GM10248 (cell line): ENCODE measurements around the gene GFI1.

Experiments used
- CTCF ChIA-PET: fragments of 300-600 bp; sonication (Branson Sonifier 250); formaldehyde crosslinking; extraction: SDS; loops from one replicate; lab custom pipeline; 2021; ENCODE audit warnings: antibody characterized with exemption; lab: Yijun Ruan, JAX
- POLR2A ChIA-PET: fragments of 350-650 bp; sonication (Branson Sonifier 250); formaldehyde crosslinking; extraction: SDS; loops from one replicate; lab custom pipeline; 2020; ENCODE audit warnings: antibody characterized with exemption; lab: Yijun Ruan, JAX
- DNase-seq: peaks from one replicate; pipeline ENCODE4 v3.0.0; 2012; ENCODE audit errors: extremely low spot score
- TF ChIP-seq, protein P1 (sequence below): IDR thresholded peaks from 2 replicates; pipeline ENCODE4 v1.5.1; 2012; ENCODE audit warnings: mild to moderate bottlenecking, low read depth; ENCODE audit errors: extremely low read depth, missing control alignments, control extremely low read depth

The GFI1 gene

DNA sequence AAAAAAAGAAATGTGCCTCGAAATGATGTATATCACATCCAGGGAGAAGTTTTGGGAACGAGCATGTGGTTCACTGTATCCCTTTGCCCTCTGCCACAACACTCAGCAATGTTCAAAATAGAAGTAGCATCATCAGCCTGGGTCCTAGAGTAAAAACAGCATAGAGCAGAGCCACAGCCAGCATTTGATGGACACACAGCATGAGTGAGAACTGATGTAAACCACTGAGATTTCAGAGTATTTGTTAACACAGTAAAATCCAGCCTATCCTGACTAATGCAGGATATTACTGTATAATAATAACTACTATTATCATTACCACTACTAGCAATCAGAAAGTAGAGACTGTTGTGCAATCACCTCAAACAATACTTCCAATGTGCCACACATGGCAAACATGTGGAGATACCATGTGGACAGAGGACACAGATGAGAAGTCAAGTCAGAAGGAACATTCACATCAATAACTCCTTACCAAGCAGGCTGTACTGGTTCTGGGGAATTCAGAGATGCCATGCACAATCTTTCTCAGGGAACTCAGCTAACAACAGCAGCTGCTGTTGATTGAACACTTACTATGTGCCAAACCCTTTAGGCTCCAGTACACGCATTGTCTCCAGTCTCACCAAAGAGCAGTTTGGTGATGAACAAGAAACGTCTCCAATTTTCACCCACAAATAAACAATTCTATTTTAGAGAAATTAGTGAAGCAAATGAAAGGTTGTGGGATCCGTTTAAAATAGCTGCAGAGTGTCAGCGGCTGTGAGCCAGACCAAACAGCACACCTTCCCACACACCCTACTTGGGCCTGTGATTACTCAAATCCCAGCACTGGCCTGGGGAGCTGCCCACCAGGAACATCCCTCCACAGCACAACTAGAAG, 16.6 kb upstream of the GFI1 start:
- POLR2A ChIA-PET, result interaction anchor here (0.5 to 0.6 kb wide), 2 partner anchors 20 to 152 kb away, joined by 4 to 6 read pairs; no protein-coding TSS in a partner anchor
- CTCF ChIA-PET, result interaction anchor here (2.1 to 3.0 kb wide), 2 partner anchors 16 to 19 kb away, joined by 10 read pairs; partner anchors contain the start of gene GFI1
- DNase-seq, result peak; percentile 23
- TF ChIP-seq, protein P1, sequence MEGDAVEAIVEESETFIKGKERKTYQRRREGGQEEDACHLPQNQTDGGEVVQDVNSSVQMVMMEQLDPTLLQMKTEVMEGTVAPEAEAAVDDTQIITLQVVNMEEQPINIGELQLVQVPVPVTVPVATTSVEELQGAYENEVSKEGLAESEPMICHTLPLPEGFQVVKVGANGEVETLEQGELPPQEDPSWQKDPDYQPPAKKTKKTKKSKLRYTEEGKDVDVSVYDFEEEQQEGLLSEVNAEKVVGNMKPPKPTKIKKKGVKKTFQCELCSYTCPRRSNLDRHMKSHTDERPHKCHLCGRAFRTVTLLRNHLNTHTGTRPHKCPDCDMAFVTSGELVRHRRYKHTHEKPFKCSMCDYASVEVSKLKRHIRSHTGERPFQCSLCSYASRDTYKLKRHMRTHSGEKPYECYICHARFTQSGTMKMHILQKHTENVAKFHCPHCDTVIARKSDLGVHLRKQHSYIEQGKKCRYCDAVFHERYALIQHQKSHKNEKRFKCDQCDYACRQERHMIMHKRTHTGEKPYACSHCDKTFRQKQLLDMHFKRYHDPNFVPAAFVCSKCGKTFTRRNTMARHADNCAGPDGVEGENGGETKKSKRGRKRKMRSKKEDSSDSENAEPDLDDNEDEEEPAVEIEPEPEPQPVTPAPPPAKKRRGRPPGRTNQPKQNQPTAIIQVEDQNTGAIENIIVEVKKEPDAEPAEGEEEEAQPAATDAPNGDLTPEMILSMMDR, result no peak

DNA sequence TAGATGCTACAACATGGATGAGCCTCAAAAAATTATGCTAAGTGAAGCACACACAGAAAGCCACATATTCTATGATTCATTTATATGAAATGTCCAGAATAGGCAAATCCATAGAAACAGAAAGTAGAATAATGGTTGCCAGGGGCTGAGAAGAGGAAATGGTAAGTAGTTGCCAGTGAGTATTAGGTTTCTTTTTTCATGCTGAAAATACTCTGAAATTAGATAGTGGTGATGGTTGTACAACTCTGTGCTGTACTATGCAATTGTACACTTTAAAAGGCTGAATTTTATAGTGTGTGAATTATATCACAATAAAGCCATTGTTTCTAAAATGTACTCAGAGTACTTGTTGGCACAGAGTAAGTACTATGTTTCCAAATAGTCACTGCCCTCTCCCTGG, 15.5 kb upstream of the GFI1 start:
- CTCF ChIA-PET, result no interaction called here
- DNase-seq, result no peak
- TF ChIP-seq, protein P1, result no peak
- POLR2A ChIA-PET, result interaction anchor here (0.6 kb wide), 1 partner anchor 153 kb away, joined by 6 read pairs; no protein-coding TSS in a partner anchor

DNA sequence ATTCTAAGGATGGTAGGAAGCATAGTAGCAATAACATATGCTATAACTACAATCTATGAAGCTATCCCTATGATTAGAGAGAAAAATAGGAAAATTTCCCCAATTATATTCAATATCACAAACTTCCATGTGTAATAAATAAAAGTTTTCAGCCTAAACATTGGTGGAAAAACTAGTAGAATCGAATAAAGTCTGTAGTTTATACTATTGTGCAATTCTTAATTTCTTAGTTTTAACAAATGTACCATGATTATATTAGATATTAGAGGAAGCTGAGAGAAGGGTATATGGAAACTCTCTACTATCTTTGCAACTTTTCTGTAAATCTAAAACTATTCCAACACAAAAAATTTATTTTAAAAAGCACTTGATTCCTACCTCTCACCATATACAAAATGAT, 13.8 kb upstream of the GFI1 start:
- TF ChIP-seq, protein P1, result no peak
- DNase-seq, result no peak
- CTCF ChIA-PET, result interaction anchor here (0.7 to 2.5 kb wide), 4 partner anchors 9 to 157 kb away, joined by 3 to 7 read pairs (median 3); no protein-coding TSS in a partner anchor
- POLR2A ChIA-PET, result no interaction called here

DNA sequence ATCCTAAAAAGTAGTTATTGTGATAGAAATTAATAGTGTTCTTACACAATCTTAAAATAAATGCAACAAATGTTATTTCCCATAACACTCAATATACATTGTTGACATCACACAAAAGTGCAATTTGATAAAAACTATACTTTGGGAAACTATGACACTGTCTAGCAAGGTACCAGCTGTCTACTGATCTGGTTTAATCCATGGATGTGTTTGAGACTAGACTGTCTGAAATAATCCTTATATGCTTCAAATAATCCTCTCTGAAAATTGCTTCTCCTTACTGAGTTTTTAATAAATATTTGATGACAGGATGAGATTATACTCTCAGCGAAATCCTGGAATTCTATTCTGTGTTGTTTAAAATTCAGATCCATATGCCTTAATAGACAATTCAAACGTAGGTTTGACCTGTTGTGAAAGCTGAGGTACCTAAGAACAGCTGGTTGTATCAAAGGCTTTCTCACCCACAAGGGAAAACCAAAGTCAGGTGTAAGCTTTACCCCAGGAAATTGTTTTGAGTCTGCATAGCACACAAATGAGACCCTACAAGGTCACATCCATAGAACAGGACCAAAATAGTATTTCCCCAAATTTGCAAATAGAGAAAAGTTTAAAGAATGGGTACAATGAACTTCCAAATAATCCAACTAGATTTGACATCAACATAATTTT, 8.8 kb upstream of the GFI1 start:
- TF ChIP-seq, protein P1, result no peak
- DNase-seq, result no peak
- ChIA-PET POLR2A (no interaction called here), CTCF (no interaction called here)

DNA sequence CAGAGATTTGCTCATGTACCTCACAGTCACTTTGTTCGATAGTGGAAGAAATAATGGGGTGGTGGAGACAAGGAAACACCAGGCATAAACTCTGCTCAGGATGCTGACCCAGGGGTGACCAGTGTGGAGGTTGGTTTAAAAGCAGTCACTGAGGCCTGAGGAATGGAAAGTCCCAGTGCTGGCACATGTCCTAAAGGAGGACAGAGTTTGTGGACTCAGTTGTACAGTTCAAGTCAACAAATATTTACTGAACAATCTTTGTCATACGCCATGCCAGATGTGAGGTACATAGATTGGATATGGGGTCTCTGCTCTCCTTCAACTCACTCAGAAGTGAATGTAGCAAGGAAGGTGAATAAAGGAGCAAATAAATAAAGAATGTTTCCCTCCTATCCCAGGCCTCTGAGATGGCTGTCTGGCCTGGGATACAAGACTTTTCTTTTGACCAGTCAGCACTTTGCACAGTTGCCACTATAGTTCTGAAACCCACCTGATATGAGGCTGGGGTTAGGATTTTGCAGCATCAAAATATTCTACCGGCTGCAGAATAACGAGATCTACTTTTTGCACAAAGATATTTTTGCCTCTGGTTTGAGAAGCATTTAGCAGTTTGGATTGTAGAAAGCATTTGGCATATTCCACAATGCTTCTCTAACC, 7.9 kb upstream of the GFI1 start:
- ChIA-PET CTCF (interaction anchor here (1.1 to 1.6 kb wide), 3 partner anchors 9 to 184 kb away, joined by 4 to 9 read pairs (median 5); no protein-coding TSS in a partner anchor), POLR2A (no interaction called here)
- TF ChIP-seq, protein P1, result no peak
- DNase-seq, result no peak

DNA sequence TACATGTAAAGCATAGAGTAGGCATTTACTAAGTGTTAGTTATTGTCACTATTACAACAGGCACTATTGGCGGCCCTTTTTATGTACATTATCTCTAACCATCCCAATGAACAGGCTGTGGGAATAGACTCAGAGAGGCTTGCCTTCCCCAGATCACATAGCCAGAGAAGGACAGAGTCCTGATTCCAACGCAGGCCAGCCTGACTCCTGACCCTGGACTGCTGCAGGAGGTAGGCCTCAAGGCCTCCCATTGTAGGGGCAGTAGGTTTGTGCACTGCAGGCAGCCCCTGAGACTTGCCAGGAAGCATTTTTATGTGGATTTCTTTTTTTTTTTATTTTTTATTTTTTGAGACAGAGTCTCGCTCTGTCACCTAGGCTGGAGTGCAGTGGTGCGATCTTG, 6.4 kb upstream of the GFI1 start:
- TF ChIP-seq, protein P1, result no peak
- ChIA-PET CTCF (interaction anchor here (1.1 to 1.6 kb wide), 3 partner anchors 8 to 183 kb away, joined by 3 to 9 read pairs (median 5); no protein-coding TSS in a partner anchor), POLR2A (no interaction called here)
- no peak for DNase-seq
